Testis (tissue), 2 donors: Measurements from ENCODE around the gene TOP1.

Source experiments
- POLR2A ChIP-seq: fragments of 450-650 bp; IDR thresholded peaks from one replicate; pipeline ENCODE4 v1.6.1; 2017; ENCODE audit warnings: antibody characterized with exemption, mild to moderate bottlenecking, moderate library complexity
- TF ChIP-seq, protein P1 (sequence below), 3 experiments: fragments of 450-650 bp in 2 of 3; fragments of 200-600 bp in 1 of 3; sonication (generic) in 1 of 3; IDR thresholded peaks; one replicate each; pipeline ENCODE4 v1.5.1; 2016 to 2019; ENCODE audit warnings: antibody characterized with exemption in 3 of 3, mild to moderate bottlenecking in 2 of 3, moderate library complexity in 1 of 3

DNA sequence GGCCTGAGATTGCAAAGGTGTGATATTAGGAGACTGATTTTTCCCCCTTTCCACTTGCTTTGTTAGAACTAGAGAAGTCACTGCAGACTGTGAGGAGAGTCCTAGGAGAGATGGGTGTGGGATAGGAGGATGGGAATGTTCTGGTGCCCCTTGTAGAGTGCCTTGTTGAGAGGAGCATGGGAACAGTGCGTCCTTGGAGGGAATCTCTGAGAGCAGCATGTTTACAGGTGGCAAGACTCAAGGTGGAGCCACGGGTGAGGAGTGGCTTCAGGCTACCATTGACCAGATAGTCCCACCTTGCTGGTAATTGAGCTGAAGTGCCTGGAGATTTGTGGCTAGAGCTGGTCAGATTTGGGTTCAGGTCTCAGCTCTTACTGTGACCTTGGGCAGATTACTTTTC lies 114.7 kb downstream of the TOP1 start:
- TF ChIP-seq, protein P1, sequence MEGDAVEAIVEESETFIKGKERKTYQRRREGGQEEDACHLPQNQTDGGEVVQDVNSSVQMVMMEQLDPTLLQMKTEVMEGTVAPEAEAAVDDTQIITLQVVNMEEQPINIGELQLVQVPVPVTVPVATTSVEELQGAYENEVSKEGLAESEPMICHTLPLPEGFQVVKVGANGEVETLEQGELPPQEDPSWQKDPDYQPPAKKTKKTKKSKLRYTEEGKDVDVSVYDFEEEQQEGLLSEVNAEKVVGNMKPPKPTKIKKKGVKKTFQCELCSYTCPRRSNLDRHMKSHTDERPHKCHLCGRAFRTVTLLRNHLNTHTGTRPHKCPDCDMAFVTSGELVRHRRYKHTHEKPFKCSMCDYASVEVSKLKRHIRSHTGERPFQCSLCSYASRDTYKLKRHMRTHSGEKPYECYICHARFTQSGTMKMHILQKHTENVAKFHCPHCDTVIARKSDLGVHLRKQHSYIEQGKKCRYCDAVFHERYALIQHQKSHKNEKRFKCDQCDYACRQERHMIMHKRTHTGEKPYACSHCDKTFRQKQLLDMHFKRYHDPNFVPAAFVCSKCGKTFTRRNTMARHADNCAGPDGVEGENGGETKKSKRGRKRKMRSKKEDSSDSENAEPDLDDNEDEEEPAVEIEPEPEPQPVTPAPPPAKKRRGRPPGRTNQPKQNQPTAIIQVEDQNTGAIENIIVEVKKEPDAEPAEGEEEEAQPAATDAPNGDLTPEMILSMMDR (IDR thresholded peaks at IDR 0.05): no peak
- no peak for TF ChIP-seq POLR2A
